Measurements from ENCODE around the gene ZNF783.
A peak's percentile ranks its signal among the peaks of the same experiment; 100 is the strongest.
"Not testable (repeated sequence)": the region's sequence is repeated elsewhere in the genome, so short reads cannot be mapped to it uniquely, and the experiment has no call there.

The ZNF783 gene

GRCh38 chr7:149241696-149242095 is 20.3 kb upstream of the ZNF783 start:
- DNase-seq = no peak

DNA sequence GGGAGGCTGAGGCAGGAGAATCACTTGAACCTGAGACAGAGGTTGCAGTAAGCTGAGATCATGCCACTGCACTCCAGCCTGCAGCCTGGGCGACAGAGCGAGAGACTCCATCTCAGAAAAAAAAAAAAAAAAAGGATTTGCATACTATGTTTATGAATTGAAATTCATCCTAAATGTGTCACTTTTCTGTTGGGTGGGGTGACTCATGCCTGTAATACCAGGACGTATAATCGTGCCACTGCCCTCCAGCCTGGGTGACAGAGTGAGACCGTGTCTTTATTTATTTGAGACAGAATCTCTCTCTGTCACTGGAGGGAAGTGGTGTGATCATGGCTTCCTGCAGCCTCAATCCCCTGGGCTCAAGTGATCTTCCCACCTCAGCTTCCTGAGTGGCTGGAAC is 16.8 kb upstream of the ZNF783 start:
- no peak for DNase-seq

GRCh38 chr7:149245744-149246143 is 16.3 kb upstream of the ZNF783 start:
- DNase-seq = no peak

DNA sequence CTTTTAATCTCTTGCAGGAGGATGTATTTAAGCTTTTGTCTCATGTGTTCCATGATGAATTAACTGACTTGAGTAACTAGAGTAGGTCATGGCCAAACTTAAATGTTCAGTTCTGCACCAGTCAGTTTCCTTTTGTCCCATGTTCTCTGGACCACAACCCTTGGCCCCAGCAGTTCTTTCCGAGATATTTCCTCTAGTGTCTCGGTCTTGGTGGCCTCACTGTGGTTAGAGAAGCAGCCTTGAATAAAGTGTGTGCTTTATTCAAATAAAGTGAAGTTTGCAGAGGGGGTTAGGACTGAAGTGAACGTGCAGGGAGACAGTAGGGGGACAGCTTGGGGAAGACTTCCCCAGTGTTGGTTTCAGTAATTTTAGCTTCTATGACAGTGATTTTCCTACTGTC is 13.2 kb upstream of the ZNF783 start:
- DNase-seq = no peak

DNA sequence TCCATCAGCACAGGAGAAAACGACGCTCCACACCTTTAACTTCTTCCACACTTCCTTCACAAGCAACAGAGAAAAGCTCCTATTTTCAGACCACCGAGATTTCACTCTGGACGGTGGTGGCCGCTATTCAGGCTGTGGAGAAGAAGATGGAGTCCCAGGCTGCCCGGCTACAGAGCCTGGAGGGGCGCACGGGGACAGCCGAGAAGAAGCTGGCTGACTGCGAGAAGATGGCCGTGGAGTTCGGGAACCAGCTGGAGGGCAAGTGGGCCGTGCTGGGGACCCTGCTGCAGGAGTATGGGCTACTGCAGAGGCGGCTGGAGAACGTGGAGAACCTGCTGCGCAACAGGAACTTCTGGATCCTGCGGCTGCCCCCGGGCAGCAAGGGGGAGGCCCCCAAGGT is 11.8 kb upstream of the ZNF783 start:
- not testable (repeated sequence) for DNase-seq

- not testable (repeated sequence) for DNase-seq
These were observed 10.5 kb upstream of the ZNF783 start for GRCh38 chr7:149251518-149251917.

GRCh38 chr7:149252378-149252777 is 9.6 kb upstream of the ZNF783 start:
- no peak for DNase-seq

DNA sequence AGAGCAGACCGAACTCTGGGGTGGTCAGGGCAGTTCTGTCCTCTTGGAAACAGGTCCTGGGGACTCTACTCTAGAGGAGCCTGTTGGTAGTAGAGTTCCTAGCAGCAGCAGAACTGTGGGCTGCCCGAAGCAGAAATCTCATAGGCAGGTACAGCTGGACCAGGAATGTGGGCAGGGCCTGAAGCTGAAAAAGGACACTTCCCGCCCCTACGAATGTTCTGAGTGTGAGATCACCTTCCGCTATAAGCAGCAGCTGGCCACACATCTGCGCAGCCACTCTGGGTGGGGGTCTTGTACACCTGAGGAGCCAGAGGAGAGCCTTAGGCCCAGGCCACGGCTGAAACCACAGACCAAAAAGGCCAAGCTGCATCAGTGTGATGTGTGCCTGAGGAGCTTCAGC is 8.3 kb upstream of the ZNF783 start:
- no peak for DNase-seq

GRCh38 chr7:149254181-149254858 is 7.7 kb upstream of the ZNF783 start:
- no peak for DNase-seq

- no peak for DNase-seq
These were observed 6.8 kb upstream of the ZNF783 start for GRCh38 chr7:149255174-149255573.

- DNase-seq = no peak
These were observed 5.4 kb upstream of the ZNF783 start for GRCh38 chr7:149256568-149256967.

GRCh38 chr7:149257146-149257545 is 4.8 kb upstream of the ZNF783 start:
- DNase-seq = no peak

GRCh38 chr7:149261316-149261828 is 624 bp upstream of the ZNF783 start:
- peak; percentile 24 for DNase-seq

DNA sequence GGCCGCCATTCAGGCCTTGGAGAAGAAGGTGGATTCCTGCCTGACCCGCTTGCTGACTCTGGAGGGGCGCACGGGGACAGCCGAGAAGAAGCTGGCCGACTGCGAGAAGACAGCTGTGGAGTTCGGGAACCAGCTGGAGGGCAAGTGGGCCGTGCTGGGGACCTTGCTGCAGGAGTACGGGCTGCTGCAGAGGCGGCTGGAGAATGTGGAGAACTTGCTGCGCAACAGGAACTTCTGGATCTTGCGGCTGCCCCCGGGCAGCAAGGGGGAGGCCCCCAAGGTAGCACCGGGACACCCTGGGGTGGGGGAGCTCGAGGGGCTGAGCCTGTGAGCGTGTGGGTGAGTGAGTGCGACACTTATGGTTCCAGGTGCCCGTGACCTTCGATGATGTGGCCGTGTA is 4.5 kb downstream of the ZNF783 start:
- DNase-seq = no peak

DNA sequence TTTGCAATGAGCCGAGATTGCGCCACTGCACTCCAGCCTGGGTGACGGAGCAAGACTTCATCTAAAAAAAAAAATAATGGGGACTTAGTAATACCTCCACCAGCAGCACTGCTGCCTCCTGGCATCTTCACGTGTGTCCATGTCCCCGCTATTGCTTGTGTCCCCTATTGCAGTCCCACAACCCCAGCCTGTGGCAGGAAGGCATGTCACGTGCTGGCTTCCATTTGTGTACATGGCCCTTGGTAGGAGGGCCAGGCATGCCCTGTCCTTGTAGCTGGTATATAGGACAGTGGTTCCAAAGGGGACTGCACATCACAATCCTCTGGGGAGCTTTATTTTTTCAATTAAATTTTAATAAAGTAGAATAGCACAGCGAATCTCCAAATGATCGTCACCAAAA is 5.7 kb downstream of the ZNF783 start:
- DNase-seq = no peak

DNA sequence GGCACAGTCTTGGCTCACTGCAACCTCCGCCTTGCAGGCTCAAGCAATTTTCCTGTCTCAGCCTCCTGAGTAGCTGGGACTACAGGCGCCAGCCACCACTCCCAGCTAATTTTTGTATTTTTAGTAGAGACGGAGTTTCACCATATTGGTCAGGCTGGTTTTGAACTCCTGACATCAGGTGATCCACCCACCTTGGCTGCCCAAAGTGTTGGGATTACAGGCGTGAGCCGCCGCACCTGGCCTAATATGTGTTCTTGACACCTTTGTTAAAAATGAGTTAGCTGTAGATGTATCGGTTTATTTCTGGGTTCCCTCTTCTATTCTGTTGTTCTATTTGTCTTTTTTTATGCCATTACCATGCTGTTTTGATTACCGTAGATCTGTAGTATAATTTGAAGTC is 12.4 kb downstream of the ZNF783 start:
- not testable (repeated sequence) for DNase-seq

DNA sequence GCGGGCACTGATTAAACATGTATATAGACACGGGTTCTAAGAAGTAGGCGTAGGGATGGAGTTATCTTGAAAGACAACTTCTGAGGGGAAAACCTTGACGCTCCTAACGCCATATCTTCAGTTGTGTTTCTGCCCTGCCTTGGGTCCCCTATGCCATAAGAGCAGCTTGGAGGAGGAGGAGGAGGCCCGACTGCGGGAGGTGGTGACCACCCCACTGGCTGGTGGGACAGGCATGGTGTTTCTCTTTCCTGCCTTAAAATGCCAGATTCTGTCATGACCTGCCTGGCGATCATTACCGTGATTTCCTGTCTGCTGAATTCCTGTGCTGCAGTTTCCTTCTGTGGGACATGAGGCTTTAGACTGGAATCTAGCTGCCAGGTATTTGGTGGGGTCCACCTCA is 15.9 kb downstream of the ZNF783 start:
- DNase-seq = no peak

GRCh38 chr7:149278396-149278795 is 16.4 kb downstream of the ZNF783 start:
- no peak for DNase-seq

DNA sequence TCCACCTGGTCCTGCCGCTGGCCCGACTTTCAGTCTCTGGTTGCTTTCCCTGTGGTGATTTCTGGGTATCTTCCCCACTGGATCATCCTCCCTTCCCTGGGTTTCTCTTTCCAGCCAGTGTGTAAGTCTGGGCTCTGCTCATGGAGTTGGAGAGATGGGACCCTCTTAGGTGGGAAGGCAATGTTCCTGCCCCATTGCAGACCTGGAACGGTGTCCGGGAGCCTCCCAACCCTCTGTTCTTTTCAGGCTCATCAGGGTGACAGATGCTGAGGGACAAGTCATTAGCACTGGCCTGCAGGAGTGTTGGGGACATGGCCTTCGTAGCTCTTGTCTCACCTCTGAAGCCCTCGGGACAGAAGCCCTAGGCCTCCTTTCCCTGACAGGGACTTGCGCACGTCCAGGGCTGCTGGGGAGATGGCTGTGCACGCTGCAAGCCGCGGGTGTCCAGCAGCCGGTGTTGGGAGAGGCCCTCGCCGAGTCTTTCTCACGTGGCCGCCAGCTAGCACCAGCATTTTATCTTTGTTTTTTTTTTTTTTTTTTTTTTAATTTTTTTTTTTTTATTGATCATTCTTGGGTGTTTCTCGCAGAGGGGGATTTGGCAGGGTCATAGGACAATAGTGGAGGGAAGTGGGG is 17.2 kb downstream of the ZNF783 start:
- no peak for DNase-seq

- no peak for DNase-seq
These were observed 18.2 kb downstream of the ZNF783 start for GRCh38 chr7:149280151-149280550.

GRCh38 chr7:149280661-149281507 is 18.9 kb downstream of the ZNF783 start:
- DNase-seq = no peak

GRCh38 chr7:149281508-149282330 is 19.7 kb downstream of the ZNF783 start:
- no peak for DNase-seq

DNA sequence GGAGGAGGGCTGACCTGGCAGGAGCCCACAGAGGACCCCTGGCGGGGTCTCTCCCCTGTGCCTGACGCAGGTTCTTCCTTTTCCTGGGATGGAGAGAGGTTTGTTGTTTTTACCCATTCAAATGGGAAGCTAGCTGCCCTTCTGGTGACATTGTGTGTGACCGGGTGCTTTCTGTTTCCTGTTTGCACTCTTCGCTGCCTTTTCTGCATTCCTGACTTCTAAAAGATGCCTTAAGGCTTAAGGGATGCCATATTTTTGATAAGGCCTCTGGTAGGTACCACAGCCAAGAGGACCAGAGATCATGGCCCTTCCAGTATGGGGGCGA is 20.3 kb downstream of the ZNF783 start:
- DNase-seq = no peak
